GM21529 (cell line): ENCODE measurements around the gene CD74.
A peak's percentile ranks its signal among the peaks of the same experiment; 100 is the strongest.
"Not testable (repeated sequence)": the region's sequence is repeated elsewhere in the genome, so short reads cannot be mapped to it uniquely, and the experiment has no call there.

Source experiments
- ATAC-seq: cut with Tn5 transposase; IDR thresholded peaks from one replicate; pipeline ENCODE4 v1.9.1; 2021; ENCODE audit not compliant: unreplicated experiment

CD74 gene

GRCh38 chr5:150441813-150442698 is 29.3 kb upstream of the CD74 start:
- no peak for ATAC-seq

GRCh38 chr5:150440948-150441812 is 28.5 kb upstream of the CD74 start:
- ATAC-seq: no peak

- no peak for ATAC-seq
Measured at GRCh38 chr5:150438873-150439546, 26.3 kb upstream of the CD74 start.

GRCh38 chr5:150436141-150436680 is 23.5 kb upstream of the CD74 start:
- peak; percentile 94 for ATAC-seq

GRCh38 chr5:150434464-150434863 is 21.8 kb upstream of the CD74 start:
- no peak for ATAC-seq

GRCh38 chr5:150431574-150431973 is 18.9 kb upstream of the CD74 start:
- no peak for ATAC-seq

GRCh38 chr5:150431048-150431447 is 18.3 kb upstream of the CD74 start:
- ATAC-seq: no peak

- ATAC-seq: peak; percentile 73
Measured at GRCh38 chr5:150429410-150429873, 16.7 kb upstream of the CD74 start.

- no peak for ATAC-seq
Measured at GRCh38 chr5:150428978-150429377, 16.3 kb upstream of the CD74 start.

- ATAC-seq: no peak
Measured at GRCh38 chr5:150428106-150428876, 15.6 kb upstream of the CD74 start.

GRCh38 chr5:150426165-150426564 is 13.5 kb upstream of the CD74 start:
- not testable (repeated sequence) for ATAC-seq

GRCh38 chr5:150422758-150423157 is 10.0 kb upstream of the CD74 start:
- ATAC-seq: no peak

GRCh38 chr5:150422075-150422474 is 9.4 kb upstream of the CD74 start:
- no peak for ATAC-seq

GRCh38 chr5:150419630-150420270 is 7.0 kb upstream of the CD74 start:
- peak; percentile 70 for ATAC-seq

GRCh38 chr5:150413902-150414790 is 1.4 kb upstream of the CD74 start:
- not testable (repeated sequence) for ATAC-seq

- no peak for ATAC-seq
Measured at GRCh38 chr5:150413176-150413901, 629 bp upstream of the CD74 start.

GRCh38 chr5:150411245-150411979 is 1.3 kb downstream of the CD74 start:
- ATAC-seq: peak; percentile 22
